ENCODE results near the gene ANKS4B.
"Not testable (repeated sequence)": the region's sequence is repeated elsewhere in the genome, so short reads cannot be mapped to it uniquely, and the experiment has no call there.

ANKS4B gene

GRCh38 chr16:21233521-21234150 is at the start of gene ANKS4B:
ANKS4B (plus strand) TSS chr16:21233699; CDS start chr16:21233738, 39 bp downstream.
- no peak for DNase-seq (ENCODE audit: low spot score)

GRCh38 chr16:21183995-21184394 is 49.5 kb upstream of the ANKS4B start:
- DNase-seq (ENCODE audit: low spot score), result no peak

- DNase-seq (ENCODE audit: low spot score), result no peak
Measured at GRCh38 chr16:21184834-21185233, 48.7 kb upstream of the ANKS4B start.

- no peak for DNase-seq (ENCODE audit: low spot score)
Measured at GRCh38 chr16:21185659-21186325, 47.7 kb upstream of the ANKS4B start.

- no peak for DNase-seq (ENCODE audit: low spot score)
Measured at GRCh38 chr16:21186326-21186691, 47.2 kb upstream of the ANKS4B start.

GRCh38 chr16:21189311-21189710 is 44.2 kb upstream of the ANKS4B start:
- DNase-seq (ENCODE audit: low spot score), result no peak

GRCh38 chr16:21190013-21190412 is 43.5 kb upstream of the ANKS4B start:
- DNase-seq (ENCODE audit: low spot score), result no peak

- DNase-seq (ENCODE audit: low spot score), result no peak
Measured at GRCh38 chr16:21190599-21190998, 42.9 kb upstream of the ANKS4B start.

- no peak for DNase-seq (ENCODE audit: low spot score)
Measured at GRCh38 chr16:21192991-21193390, 40.5 kb upstream of the ANKS4B start.

GRCh38 chr16:21194771-21195301 is 38.7 kb upstream of the ANKS4B start:
- no peak for DNase-seq (ENCODE audit: low spot score)

GRCh38 chr16:21195330-21195729 is 38.2 kb upstream of the ANKS4B start:
- not testable (repeated sequence) for DNase-seq (ENCODE audit: low spot score)

- no peak for DNase-seq (ENCODE audit: low spot score)
Measured at GRCh38 chr16:21197112-21197511, 36.4 kb upstream of the ANKS4B start.

- DNase-seq (ENCODE audit: low spot score), result no peak
Measured at GRCh38 chr16:21197621-21198020, 35.9 kb upstream of the ANKS4B start.

GRCh38 chr16:21199607-21200218 is 33.8 kb upstream of the ANKS4B start:
- DNase-seq (ENCODE audit: low spot score), result no peak

- no peak for DNase-seq (ENCODE audit: low spot score)
Measured at GRCh38 chr16:21203155-21203797, 30.2 kb upstream of the ANKS4B start.

- no peak for DNase-seq (ENCODE audit: low spot score)
Measured at GRCh38 chr16:21205303-21205702, 28.2 kb upstream of the ANKS4B start.

- no peak for DNase-seq (ENCODE audit: low spot score)
Measured at GRCh38 chr16:21206550-21206949, 26.9 kb upstream of the ANKS4B start.

- DNase-seq (ENCODE audit: low spot score), result no peak
Measured at GRCh38 chr16:21208446-21209230, 24.9 kb upstream of the ANKS4B start.

GRCh38 chr16:21211486-21211885 is 22.0 kb upstream of the ANKS4B start, which contains the start of gene ZP2:
ZP2 (minus strand) TSS chr16:21211574; CDS start chr16:21211547, 27 bp downstream.
- DNase-seq (ENCODE audit: low spot score), result no peak

- DNase-seq (ENCODE audit: low spot score), result no peak
Measured at GRCh38 chr16:21214086-21214485, 19.4 kb upstream of the ANKS4B start.

- DNase-seq (ENCODE audit: low spot score), result no peak
Measured at GRCh38 chr16:21217121-21217520, 16.4 kb upstream of the ANKS4B start.

GRCh38 chr16:21218153-21218552 is 15.3 kb upstream of the ANKS4B start:
- DNase-seq (ENCODE audit: low spot score), result no peak

Data from RKO (cell line).